OCI-LY3 (cell line): ENCODE measurements around the gene TMEM59.

Source experiments
- EZH2phosphoT487 ChIP-seq: fragments of 200-600 bp; shearing (Covaris generic); IDR thresholded peaks from 2 replicates; pipeline ENCODE4 v1.6.1; 2018; ENCODE audit warnings: antibody characterized with exemption, mixed run types, low read depth
- TF ChIP-seq, protein P1 (sequence below): fragments of 200-600, 300-600 bp; sonication (generic); IDR thresholded peaks from 2 replicates; pipeline ENCODE4 v1.5.1; 2014; ENCODE audit warnings: antibody characterized with exemption, low read length, low read depth

DNA sequence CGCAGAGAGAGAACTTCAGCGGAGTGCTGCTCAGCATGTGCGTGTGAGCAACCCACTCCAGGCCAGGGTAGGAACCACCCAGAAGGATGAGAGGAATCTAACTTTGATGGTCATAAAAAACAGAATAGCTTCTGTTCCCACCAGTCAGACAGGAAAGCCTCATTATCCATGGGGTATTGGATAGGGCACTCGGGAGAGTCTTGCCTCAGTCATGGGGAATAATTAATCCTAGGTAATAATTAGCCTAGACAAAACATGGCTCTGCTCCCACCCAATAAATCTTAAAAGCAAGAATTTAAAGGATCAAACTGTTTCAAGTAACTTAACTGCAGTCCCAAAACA, 70.3 kb downstream of the TMEM59 start:
- TF ChIP-seq, protein P1, sequence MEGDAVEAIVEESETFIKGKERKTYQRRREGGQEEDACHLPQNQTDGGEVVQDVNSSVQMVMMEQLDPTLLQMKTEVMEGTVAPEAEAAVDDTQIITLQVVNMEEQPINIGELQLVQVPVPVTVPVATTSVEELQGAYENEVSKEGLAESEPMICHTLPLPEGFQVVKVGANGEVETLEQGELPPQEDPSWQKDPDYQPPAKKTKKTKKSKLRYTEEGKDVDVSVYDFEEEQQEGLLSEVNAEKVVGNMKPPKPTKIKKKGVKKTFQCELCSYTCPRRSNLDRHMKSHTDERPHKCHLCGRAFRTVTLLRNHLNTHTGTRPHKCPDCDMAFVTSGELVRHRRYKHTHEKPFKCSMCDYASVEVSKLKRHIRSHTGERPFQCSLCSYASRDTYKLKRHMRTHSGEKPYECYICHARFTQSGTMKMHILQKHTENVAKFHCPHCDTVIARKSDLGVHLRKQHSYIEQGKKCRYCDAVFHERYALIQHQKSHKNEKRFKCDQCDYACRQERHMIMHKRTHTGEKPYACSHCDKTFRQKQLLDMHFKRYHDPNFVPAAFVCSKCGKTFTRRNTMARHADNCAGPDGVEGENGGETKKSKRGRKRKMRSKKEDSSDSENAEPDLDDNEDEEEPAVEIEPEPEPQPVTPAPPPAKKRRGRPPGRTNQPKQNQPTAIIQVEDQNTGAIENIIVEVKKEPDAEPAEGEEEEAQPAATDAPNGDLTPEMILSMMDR = no peak
- no peak for TF ChIP-seq EZH2phosphoT487
